Body of pancreas (tissue), 4 donors: ENCODE data around the gene ICE1. TPM values are rescaled to one million over a fixed set of nuclear protein-coding genes. Genes with fewer than 3 reads are reported as not detected.

Source experiments
- ATAC-seq: fragments of 150-250 bp; one replicate; pipeline ENCODE4 v1.9.1; 2016
- DNase-seq, 4 donors: peaks; one replicate each; pipeline ENCODE4 v3.0.0-alpha.2; 2019
- H3K27ac ChIP-seq, 4 donors: fragments of 200-600 bp; sonication (generic); 1 replicate in 3 of 4; 2 replicates in 1 of 4; pipeline versions ENCODE4 v1.5.1 to v1.6.1; 2016 to 2019; ENCODE audit warnings: mild to moderate bottlenecking in 1 of 4, mixed read lengths in 1 of 4, moderate library complexity in 1 of 4
- H3K27me3 ChIP-seq, 2 donors: fragments of 200-600 bp; sonication (generic); one replicate each; pipeline ENCODE4 v1.6.0; 2016; ENCODE audit warnings: mild to moderate bottlenecking in 1 of 2
- H3K36me3 ChIP-seq, 2 donors: fragments of 200-600 bp; sonication (generic); replicated peaks in 1 of 2; 2 replicates each; pipeline ENCODE4 v1.5.1; 2016; ENCODE audit warnings: low read depth in 2 of 2; ENCODE audit not compliant: insufficient read depth in 1 of 2
- H3K4me1 ChIP-seq: fragments of 200-600 bp; sonication (generic); one replicate; pipeline ENCODE4 v1.6.0; 2016
- H3K4me3 ChIP-seq, 2 donors: fragments of 200-600 bp; sonication (generic); 1 replicate in 1 of 2; 2 replicates in 1 of 2; pipeline ENCODE4 v1.5.1; 2016 to 2019
- H3K9me3 ChIP-seq, 3 donors: fragments of 200-600 bp; sonication (generic); 1 replicate in 2 of 3; 2 replicates in 1 of 3; pipeline ENCODE4 v1.5.1; 2016
- CTCF ChIP-seq, 7 experiments: fragments of 450-650 bp in 4 of 7; fragments of 200-600 bp in 3 of 7; sonication (generic) in 3 of 7; IDR thresholded peaks; one replicate each; pipeline ENCODE4 v1.5.1; 2016 to 2019; ENCODE audit warnings: antibody characterized with exemption in 7 of 7
- POLR2A ChIP-seq, 3 donors: fragments of 450-650 bp; IDR thresholded peaks; one replicate each; pipeline ENCODE4 v1.6.1; 2016; ENCODE audit warnings: antibody characterized with exemption in 3 of 3, mild to moderate bottlenecking in 2 of 3
- WGBS, 2 donors: methylation state at CpG; one replicate each; pipeline ENCODE4 v1.1.5; 2017; 5-methylcytosine and 5-hydroxymethylcytosine counted together
- intact Hi-C: fragments of 100-400 bp; cut with DNase I; formaldehyde crosslinking; loops from one replicate; pipeline ENCODE4 v1.15.1; 2023
- total RNA-seq, 2 donors: library from RNA; depleted of rRNA; stranded (reverse); fragments of >200 nt; gene quantifications; one replicate each; pipeline ENCODE4 v1.1.0, GENCODE V29; 2016

The ICE1 gene
- total RNA-seq, 2 donors from 2014 or later = 13.5 to 15.6 TPM

- Histone ChIP-seq H3K36me3 (no peaks in the 10 kb centered on the region), H3K27me3 (no peaks in the 10 kb centered on the region), H3K9me3 (no peaks in the 10 kb centered on the region), H3K27ac (no peak overlapping the region), H3K4me1 (peaks cover 46% of the 10 kb centered on the region), H3K4me3 (peak overlapping the region in 1 of 2 donors; percentile 69)
- WGBS, 2 donors = 10 to 24% methylated on average over 7 of the region's 7 CpGs
- DNase-seq (no peak), ATAC-seq (no peak)
- TF ChIP-seq CTCF (IDR thresholded peaks at IDR 0.05) = no peak
- TF ChIP-seq POLR2A (IDR thresholded peaks at IDR 0.05) = no peak
- intact Hi-C loops = no loop called here
Measured at GRCh38 chr5:5423586-5423985, 1.1 kb downstream of the ICE1 start.

- WGBS, 2 donors = 70 to 80% methylated on average over 2 of the region's 2 CpGs
Measured at GRCh38 chr5:5424736-5425135, 2.3 kb downstream of the ICE1 start.

GRCh38 chr5:5430136-5430535 is 7.7 kb downstream of the ICE1 start:
- Histone ChIP-seq H3K27ac (no peak overlapping the region), H3K9me3 (no peaks in the 10 kb centered on the region), H3K4me1 (peaks cover 27% of the 10 kb centered on the region), H3K36me3 (no peaks in the 10 kb centered on the region), H3K27me3 (no peaks in the 10 kb centered on the region), H3K4me3 (no peak overlapping the region)
- intact Hi-C loops = no loop called here
- ATAC-seq (no peak), DNase-seq (no peak)
- no peak for TF ChIP-seq CTCF (IDR thresholded peaks at IDR 0.05)
- no peak for TF ChIP-seq POLR2A (IDR thresholded peaks at IDR 0.05)
- WGBS, 2 donors = 63 to 64% methylated on average over 3 of the region's 3 CpGs

More at GRCh38 chr5:5424736-5425135, 2.3 kb downstream of the ICE1 start:
- no peaks in the 10 kb centered on the region for H3K9me3 ChIP-seq
- no peaks in the 10 kb centered on the region for H3K27me3 ChIP-seq
- no peak overlapping the region for H3K27ac ChIP-seq
- no peak overlapping the region for H3K4me3 ChIP-seq
- peaks cover 44% of the 10 kb centered on the region for H3K4me1 ChIP-seq
- ATAC-seq (no peak), DNase-seq (no peak)
- TF ChIP-seq POLR2A (IDR thresholded peaks at IDR 0.05) = no peak
- TF ChIP-seq CTCF (IDR thresholded peaks at IDR 0.05) = no peak
- intact Hi-C loops = no loop called here
- no peaks in the 10 kb centered on the region for H3K36me3 ChIP-seq

GRCh38 chr5:5432020-5432707 is 9.7 kb downstream of the ICE1 start:
- DNase-seq = no peak
- 75 to 78% methylated on average over 4 of the region's 4 CpGs for WGBS, 2 donors
- TF ChIP-seq CTCF (IDR thresholded peaks at IDR 0.05) (no peak), POLR2A (IDR thresholded peaks at IDR 0.05) (no peak)
- intact Hi-C loops = no loop called here
- no peaks in the 10 kb centered on the region for H3K27me3 ChIP-seq
- no peaks in the 10 kb centered on the region for H3K9me3 ChIP-seq
- H3K4me3 ChIP-seq = no peak overlapping the region
- ATAC-seq = no peak
- H3K27ac ChIP-seq = no peak overlapping the region
- H3K4me1 ChIP-seq = peaks cover 19% of the 10 kb centered on the region
- no peaks in the 10 kb centered on the region for H3K36me3 ChIP-seq

GRCh38 chr5:5436203-5436760 is 13.8 kb downstream of the ICE1 start:
- TF ChIP-seq CTCF (IDR thresholded peaks at IDR 0.05) = no peak
- no peak for TF ChIP-seq POLR2A (IDR thresholded peaks at IDR 0.05)
- Histone ChIP-seq H3K4me1 (peaks cover 6% of the 10 kb centered on the region), H3K4me3 (no peak overlapping the region), H3K27ac (peak overlapping the region in 2 of 4 donors; percentile 30 to 62), H3K9me3 (no peaks in the 10 kb centered on the region), H3K27me3 (no peaks in the 10 kb centered on the region), H3K36me3 (peaks cover 0 to 5% of the 10 kb centered on the region in 2 donors)
- intact Hi-C loops = no loop called here
- DNase-seq (no peak), ATAC-seq (peak; percentile 35)
- WGBS, 2 donors = 35 to 39% methylated on average over 4 of the region's 4 CpGs
